ENCODE measurements around the gene ENTPD1.
"Not testable (repeated sequence)": the region's sequence is repeated elsewhere in the genome, so short reads cannot be mapped to it uniquely, and the experiment has no call there.

Gene ENTPD1

DNA sequence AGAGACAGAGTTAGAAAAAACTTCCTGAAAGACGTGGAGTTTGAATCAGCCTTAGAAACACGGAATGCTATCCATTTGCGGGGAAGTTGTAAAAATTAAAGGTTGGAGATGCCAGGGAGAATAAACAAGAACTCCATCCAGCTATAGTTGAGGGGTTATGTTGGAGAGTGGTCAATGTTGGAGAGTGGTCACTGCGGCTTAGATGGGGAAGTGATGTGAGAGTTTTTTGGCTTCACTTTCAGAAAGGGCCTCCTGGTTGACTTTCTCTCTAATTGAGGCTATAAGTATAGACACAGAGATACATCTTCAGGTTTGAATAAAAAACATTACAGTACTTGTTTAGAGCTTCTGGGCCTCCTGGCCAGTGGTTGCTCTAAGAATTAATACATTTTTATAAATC, 152.5 kb downstream of the ENTPD1 start:
- Mint-ChIP-seq H3K27me3 (peaks cover 7% of the 10 kb centered on the region), H3K27ac (ENCODE audit: low read depth) (no peak overlapping the region), H3K4me1 (no peaks in the 10 kb centered on the region), H3K36me3 (ENCODE audit: insufficient read depth) (peaks cover 4% of the 10 kb centered on the region), H3K4me3 (peak overlapping the region; percentile 89), H3K9me3 (no peaks in the 10 kb centered on the region)
- ATAC-seq (replicated peaks; ENCODE audit: extremely low read depth, poor library complexity, severe bottlenecking) = no peak
- DNase-seq (ENCODE audit: low spot score in 2 of 2) = no peak

- DNase-seq (ENCODE audit: low spot score in 2 of 2) (no peak), ATAC-seq (replicated peaks; ENCODE audit: extremely low read depth, poor library complexity, severe bottlenecking) (no peak)
- H3K9me3 Mint-ChIP-seq = no peaks in the 10 kb centered on the region
- H3K27me3 Mint-ChIP-seq = peaks cover 18% of the 10 kb centered on the region
- no peak overlapping the region for H3K4me3 Mint-ChIP-seq
- H3K4me1 Mint-ChIP-seq = no peaks in the 10 kb centered on the region
- peaks cover 4% of the 10 kb centered on the region for H3K36me3 Mint-ChIP-seq (ENCODE audit: insufficient read depth)
- H3K27ac Mint-ChIP-seq (ENCODE audit: low read depth) = no peak overlapping the region
These were observed 153.6 kb downstream of the ENTPD1 start for GRCh38 chr10:95909561-95909960.

- not testable (repeated sequence) for ATAC-seq (replicated peaks; ENCODE audit: extremely low read depth, poor library complexity, severe bottlenecking); H3K9me3 Mint-ChIP-seq; H3K27ac Mint-ChIP-seq (ENCODE audit: low read depth); H3K4me1 Mint-ChIP-seq; H3K36me3 Mint-ChIP-seq (ENCODE audit: insufficient read depth); H3K4me3 Mint-ChIP-seq; DNase-seq (ENCODE audit: low spot score in 2 of 2)
- peaks cover 61% of the 10 kb centered on the region for H3K27me3 Mint-ChIP-seq
These were observed 160.1 kb downstream of the ENTPD1 start for GRCh38 chr10:95916039-95916438.
